GM12892 (cell line): ENCODE results near the gene SETD1A.

Source experiments
- POLR2AphosphoS5 ChIP-seq: IDR thresholded peaks from 2 replicates; pipeline ENCODE4 v1.6.1; 2011; ENCODE audit warnings: low read depth, low read length, control low read depth
- TAF1 ChIP-seq: IDR thresholded peaks from 2 replicates; pipeline ENCODE4 v1.6.1; 2011; ENCODE audit warnings: low read depth, mild to moderate bottlenecking, control low read depth, low read length, borderline replicate concordance

GRCh38 chr16:30990105-30990504 lies 32.6 kb downstream of the SETD1A start:
- TF ChIP-seq TAF1 (no peak), POLR2AphosphoS5 (no peak)
